DND-41 (cell line): ENCODE results near the gene SLC15A2.

ENCODE experiments used
- CTCF ChIP-seq: IDR thresholded peaks from 2 replicates; pipeline ENCODE4 v1.5.1; 2012; ENCODE audit warnings: borderline replicate concordance, low read length, moderate library complexity, mild to moderate bottlenecking; ENCODE audit not compliant: poor library complexity, severe bottlenecking; ENCODE audit errors: extremely low read depth
- EZH2 ChIP-seq: IDR thresholded peaks from 3 replicates; pipeline ENCODE4 v1.6.1; 2012; ENCODE audit warnings: borderline replicate concordance, low read depth, mild to moderate bottlenecking, moderate library complexity, low read length, inconsistent platforms; ENCODE audit not compliant: severe bottlenecking

GRCh38 chr3:121895121-121895520 lies 920 bp downstream of the SLC15A2 start:
- TF ChIP-seq CTCF (no peak), EZH2 (no peak)
